Right lobe of liver (tissue), 6 donors: ENCODE results near the gene MPPED1. TPM values are rescaled to one million over a fixed set of nuclear protein-coding genes. Genes with fewer than 3 reads are reported as not detected.
A peak's percentile ranks its signal among the peaks of the same experiment; 100 is the strongest.

Source experiments
- ATAC-seq, 4 donors: fragments of 200-7000 bp; cut with Tn5 transposase; one replicate each; pipeline ENCODE4 v1.9.1; 2020; ENCODE audit warnings: mild to moderate bottlenecking in 4 of 4, moderate library complexity in 4 of 4
- DNase-seq, 3 donors: peaks; one replicate each; pipeline ENCODE4 v3.0.0-alpha.2; 2020
- H3K27ac ChIP-seq, 3 donors: fragments of 200-600 bp; one replicate each; pipeline ENCODE4 v1.8.0; 2022
- H3K27me3 ChIP-seq, 2 donors: fragments of 200-600 bp; one replicate each; pipeline ENCODE4 v1.8.0; 2022
- H3K36me3 ChIP-seq, 4 donors: fragments of 200-600 bp; sonication (generic) in 1 of 4; one replicate each; pipeline versions ENCODE4 v1.5.1 to v1.8.0; 2017 to 2022; ENCODE audit warnings: control low read depth in 1 of 4
- H3K4me1 ChIP-seq, 4 donors: fragments of 200-600 bp; sonication (generic) in 1 of 4; one replicate each; pipeline versions ENCODE4 v1.5.1 to v1.8.0; 2017 to 2022; ENCODE audit warnings: control low read depth in 1 of 4
- H3K4me3 ChIP-seq, 3 donors: fragments of 200-600 bp; one replicate each; pipeline ENCODE4 v1.8.0; 2022
- H3K9me3 ChIP-seq, 4 donors: fragments of 200-600 bp; sonication (generic) in 1 of 4; one replicate each; pipeline versions ENCODE4 v1.5.1 to v1.8.0; 2017 to 2022; ENCODE audit warnings: control low read depth in 1 of 4
- POLR2A ChIP-seq: fragments of 450-650 bp; IDR thresholded peaks from one replicate; pipeline ENCODE4 v1.6.1; 2017; ENCODE audit warnings: antibody characterized with exemption, mild to moderate bottlenecking
- WGBS: methylation state at CpG from one replicate; pipeline ENCODE4 v1.1.6; 2018; ENCODE audit warnings: low coverage, low lambda C conversion rate; ENCODE audit not compliant: insufficient coverage; ENCODE audit errors: missing lambda C conversion rate; 5-methylcytosine and 5-hydroxymethylcytosine counted together
- intact Hi-C, 2 donors: fragments of 100-400 bp; cut with DNase I; formaldehyde crosslinking; loops; one replicate each; pipeline versions ENCODE4 v1.11.2 to v1.14.1; 2022
- total RNA-seq, 6 experiments: library from RNA; depleted of rRNA in 2 of 6; stranded (reverse); fragments of >200 nt in 2 of 6; fragmentation: NEBNext Ultra II Directional in 3 of 6; extraction: Animal tissue kit (Norgen Biotek cat#: 25700) in 3 of 6; gene quantifications; one replicate each; pipeline versions ENCODE4 v1.1.0 to v1.2.4, GENCODE V29; 2016 to 2023
- TF ChIP-seq, protein P1 (sequence below), 4 donors: fragments of 200-600 bp in 3 of 4; fragments of 450-650 bp in 1 of 4; IDR thresholded peaks; one replicate each; pipeline versions ENCODE4 v1.5.1 to v1.8.0; 2016 to 2022; ENCODE audit warnings: antibody characterized with exemption in 4 of 4, mild to moderate bottlenecking in 2 of 4
- donor health status: DM: no; HTN: yes; CAD: no.
- donor health status: DM: no; HTN: no; CAD: no.
- donor health status: DM: no; HTN: no; CAD: no.
- donor health status: DM: no; HTN: yes; CAD: no.
- donor health status: DM: no; HTN: yes; CAD: no.

MPPED1 gene
- total RNA-seq, 6 experiments from 2014 or later: 2.4 to 13.8 (median 11.3) TPM

GRCh38 chr22:43465291-43466015 lies 53.6 kb downstream of the MPPED1 start:
- H3K4me1 ChIP-seq: no peaks in the 10 kb centered on the region
- ATAC-seq (no peak), DNase-seq (no peak)
- no peaks in the 10 kb centered on the region for H3K27me3 ChIP-seq
- no peak overlapping the region for H3K27ac ChIP-seq
- WGBS: 62% methylated on average over 5 of the region's 23 CpGs
- TF ChIP-seq, protein P1, sequence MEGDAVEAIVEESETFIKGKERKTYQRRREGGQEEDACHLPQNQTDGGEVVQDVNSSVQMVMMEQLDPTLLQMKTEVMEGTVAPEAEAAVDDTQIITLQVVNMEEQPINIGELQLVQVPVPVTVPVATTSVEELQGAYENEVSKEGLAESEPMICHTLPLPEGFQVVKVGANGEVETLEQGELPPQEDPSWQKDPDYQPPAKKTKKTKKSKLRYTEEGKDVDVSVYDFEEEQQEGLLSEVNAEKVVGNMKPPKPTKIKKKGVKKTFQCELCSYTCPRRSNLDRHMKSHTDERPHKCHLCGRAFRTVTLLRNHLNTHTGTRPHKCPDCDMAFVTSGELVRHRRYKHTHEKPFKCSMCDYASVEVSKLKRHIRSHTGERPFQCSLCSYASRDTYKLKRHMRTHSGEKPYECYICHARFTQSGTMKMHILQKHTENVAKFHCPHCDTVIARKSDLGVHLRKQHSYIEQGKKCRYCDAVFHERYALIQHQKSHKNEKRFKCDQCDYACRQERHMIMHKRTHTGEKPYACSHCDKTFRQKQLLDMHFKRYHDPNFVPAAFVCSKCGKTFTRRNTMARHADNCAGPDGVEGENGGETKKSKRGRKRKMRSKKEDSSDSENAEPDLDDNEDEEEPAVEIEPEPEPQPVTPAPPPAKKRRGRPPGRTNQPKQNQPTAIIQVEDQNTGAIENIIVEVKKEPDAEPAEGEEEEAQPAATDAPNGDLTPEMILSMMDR (IDR thresholded peaks at IDR 0.05): no peak
- no peak for TF ChIP-seq POLR2A
- H3K4me3 ChIP-seq: no peak overlapping the region
- no peaks in the 10 kb centered on the region for H3K9me3 ChIP-seq
- no peaks in the 10 kb centered on the region for H3K36me3 ChIP-seq
- intact Hi-C loops: no loop called here

GRCh38 chr22:43466710-43467109 lies 54.9 kb downstream of the MPPED1 start:
- Histone ChIP-seq H3K36me3 (no peaks in the 10 kb centered on the region), H3K27ac (no peak overlapping the region), H3K9me3 (no peaks in the 10 kb centered on the region), H3K4me1 (no peaks in the 10 kb centered on the region), H3K27me3 (no peaks in the 10 kb centered on the region), H3K4me3 (no peak overlapping the region)
- WGBS: 61% methylated on average over 6 of the region's 7 CpGs
- no peak for ATAC-seq
- DNase-seq: no peak
- intact Hi-C loops: no loop called here
- TF ChIP-seq, protein P1 (IDR thresholded peaks at IDR 0.05): no peak
- TF ChIP-seq POLR2A: no peak

- DNase-seq (peak in 1 of 3 donors; percentile 60), ATAC-seq (peak; percentile 74 to 92 (median 84))
- Histone ChIP-seq H3K27ac (no peak overlapping the region), H3K27me3 (no peaks in the 10 kb centered on the region), H3K4me1 (no peaks in the 10 kb centered on the region), H3K36me3 (no peaks in the 10 kb centered on the region), H3K4me3 (no peak overlapping the region), H3K9me3 (no peaks in the 10 kb centered on the region)
- intact Hi-C loops: no loop called here
- TF ChIP-seq, protein P1 (IDR thresholded peaks at IDR 0.05): no peak
- TF ChIP-seq POLR2A: no peak
- 88% methylated on average over 11 of the region's 21 CpGs for WGBS
Observed at GRCh38 chr22:43467216-43467940, 55.6 kb downstream of the MPPED1 start.

DNA sequence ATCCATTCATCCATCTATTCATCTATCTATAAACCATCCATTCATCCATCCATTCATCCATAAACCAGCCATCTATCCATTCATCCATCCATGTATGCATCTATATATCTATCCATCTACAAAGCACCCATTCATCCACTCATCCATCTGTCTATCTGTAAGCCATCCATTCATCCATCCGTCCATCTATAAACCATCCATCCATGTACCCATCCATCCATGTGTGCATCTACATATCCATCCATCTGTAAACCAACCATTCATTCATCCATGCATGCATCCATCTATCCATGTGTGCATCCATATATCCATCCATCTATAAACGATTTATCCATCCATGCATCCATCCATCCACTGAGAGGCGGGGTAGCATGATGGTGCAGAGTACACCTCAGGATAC lies 58.4 kb downstream of the MPPED1 start:
- Histone ChIP-seq H3K4me1 (peaks cover 0 to 9% (median 0%) of the 10 kb centered on the region in 4 donors), H3K27me3 (no peaks in the 10 kb centered on the region), H3K27ac (no peak overlapping the region), H3K36me3 (no peaks in the 10 kb centered on the region), H3K4me3 (no peak overlapping the region), H3K9me3 (no peaks in the 10 kb centered on the region)
- TF ChIP-seq, protein P1 (IDR thresholded peaks at IDR 0.05): no peak
- no peak for TF ChIP-seq POLR2A
- ATAC-seq (no peak), DNase-seq (no peak)
- intact Hi-C loops: loop anchor here in 1 of 2 donors (10.0 kb wide), 1 partner anchor 65 kb away; no protein-coding TSS in a partner anchor
- 87% methylated on average over 3 of the region's 3 CpGs for WGBS
